ENCODE results near the gene WNT5A. TPM values are rescaled to one million over a fixed set of nuclear protein-coding genes. Genes with fewer than 3 reads are reported as not detected.

WNT5A gene
- total RNA-seq, 2 experiments from 2014 or later = not detected

GRCh38 chr3:55436644-55437043, 50.5 kb downstream of the WNT5A start:
- Mint-ChIP-seq H3K27ac (no peak overlapping the region), H3K4me3 (no peak overlapping the region), H3K4me1 (ENCODE audit: low read depth) (no peaks in the 10 kb centered on the region), H3K9me3 (no peaks in the 10 kb centered on the region), H3K27me3 (peaks cover 2% of the 10 kb centered on the region), H3K36me3 (ENCODE audit: low read depth) (no peaks in the 10 kb centered on the region)
- no peak for DNase-seq
- CTCF ChIA-PET = no interaction called here
- no peak for TF ChIP-seq CTCF (IDR thresholded peaks at IDR 0.05)
- intact Hi-C loops (cut with micrococcal nuclease) = no loop called here
- ATAC-seq = no peak
- POLR2A ChIA-PET = no interaction called here

GRCh38 chr3:55435491-55435890, 51.6 kb downstream of the WNT5A start:
- DNase-seq = no peak
- H3K9me3 Mint-ChIP-seq = no peaks in the 10 kb centered on the region
- peaks cover 2% of the 10 kb centered on the region for H3K27me3 Mint-ChIP-seq
- ChIA-PET CTCF (interaction anchor here (1.1 kb wide), 1 partner anchor 286 kb away, joined by 3 read pairs; no protein-coding TSS in a partner anchor), POLR2A (no interaction called here)
- ATAC-seq = no peak
- H3K4me1 Mint-ChIP-seq (ENCODE audit: low read depth) = no peaks in the 10 kb centered on the region
- TF ChIP-seq CTCF (IDR thresholded peaks at IDR 0.05) = no peak
- H3K4me3 Mint-ChIP-seq = no peak overlapping the region
- intact Hi-C loops (cut with micrococcal nuclease) = no loop called here
- H3K27ac Mint-ChIP-seq = no peak overlapping the region
- no peaks in the 10 kb centered on the region for H3K36me3 Mint-ChIP-seq (ENCODE audit: low read depth)

- ChIA-PET POLR2A (interaction anchor here (0.7 kb wide), 1 partner anchor 546 kb away, joined by 3 read pairs; no protein-coding TSS in a partner anchor), CTCF (interaction anchor here (1.1 kb wide), 1 partner anchor 286 kb away, joined by 3 read pairs; no protein-coding TSS in a partner anchor)
- no peak for ATAC-seq
- Mint-ChIP-seq H3K4me3 (no peak overlapping the region), H3K9me3 (no peaks in the 10 kb centered on the region), H3K4me1 (ENCODE audit: low read depth) (no peaks in the 10 kb centered on the region), H3K27me3 (no peaks in the 10 kb centered on the region), H3K36me3 (ENCODE audit: low read depth) (no peaks in the 10 kb centered on the region), H3K27ac (no peak overlapping the region)
- TF ChIP-seq CTCF (IDR thresholded peaks at IDR 0.05) = peak; percentile 52
- intact Hi-C loops (cut with micrococcal nuclease) = no loop called here
- peak; percentile 39 for DNase-seq
Observed at GRCh38 chr3:55434789-55435188, 52.3 kb downstream of the WNT5A start.

GRCh38 chr3:55431041-55431440, 56.1 kb downstream of the WNT5A start:
- H3K36me3 Mint-ChIP-seq (ENCODE audit: low read depth) = no peaks in the 10 kb centered on the region
- DNase-seq (no peak), ATAC-seq (no peak)
- ChIA-PET CTCF (no interaction called here), POLR2A (no interaction called here)
- TF ChIP-seq CTCF (IDR thresholded peaks at IDR 0.05) = no peak
- H3K27ac Mint-ChIP-seq = no peak overlapping the region
- no peaks in the 10 kb centered on the region for H3K4me1 Mint-ChIP-seq (ENCODE audit: low read depth)
- H3K9me3 Mint-ChIP-seq = no peaks in the 10 kb centered on the region
- H3K27me3 Mint-ChIP-seq = no peaks in the 10 kb centered on the region
- intact Hi-C loops (cut with micrococcal nuclease) = no loop called here
- H3K4me3 Mint-ChIP-seq = no peak overlapping the region

- DNase-seq (no peak), ATAC-seq (no peak)
- Mint-ChIP-seq H3K27me3 (no peaks in the 10 kb centered on the region), H3K9me3 (no peaks in the 10 kb centered on the region), H3K4me3 (no peak overlapping the region), H3K36me3 (ENCODE audit: low read depth) (no peaks in the 10 kb centered on the region), H3K27ac (no peak overlapping the region), H3K4me1 (ENCODE audit: low read depth) (no peaks in the 10 kb centered on the region)
- no peak for TF ChIP-seq CTCF (IDR thresholded peaks at IDR 0.05)
- POLR2A ChIA-PET = no interaction called here
- intact Hi-C loops (cut with micrococcal nuclease) = no loop called here
- CTCF ChIA-PET = no interaction called here
Observed at GRCh38 chr3:55427739-55428138, 59.4 kb downstream of the WNT5A start.

All from activated CD8-positive, alpha-beta T cell treated with anti-CD3 and anti-CD28 coated beads for 36 hours (primary cell).